Kidney epithelial cell (primary cell): ENCODE data around the gene PAXX. TPM values are rescaled to one million over a fixed set of nuclear protein-coding genes. Genes with fewer than 3 reads are reported as not detected.

Source experiments
- DNase-seq: peaks from one replicate; pipeline ENCODE4 v3.0.0-alpha.2; 2010; ENCODE audit warnings: low read depth
- H3K27me3 ChIP-seq: 2 replicates; pipeline ENCODE4 v1.6.0; 2011; ENCODE audit warnings: low read length; ENCODE audit not compliant: control insufficient read depth, insufficient read depth
- H3K36me3 ChIP-seq: 2 replicates; pipeline ENCODE4 v1.5.1; 2011; ENCODE audit warnings: low read length; ENCODE audit not compliant: control insufficient read depth, insufficient read depth
- H3K4me3 ChIP-seq: 2 replicates; pipeline ENCODE4 v1.5.1; 2011; ENCODE audit warnings: low read depth, mild to moderate bottlenecking, control low read depth, low read length
- total RNA-seq: library from RNA; depleted of rRNA; stranded (reverse); fragments of >200 nt; gene quantifications from 2 replicates; pipeline ENCODE4 v1.2.3, GENCODE V29; 2015
- TF ChIP-seq, protein P1 (sequence below): IDR thresholded peaks from 2 replicates; pipeline ENCODE4 v1.5.1; 2011; ENCODE audit warnings: mild to moderate bottlenecking, moderate library complexity, low read length, control low read depth, inconsistent platforms; ENCODE audit not compliant: insufficient read depth, poor library complexity, severe bottlenecking

The PAXX gene
- total RNA-seq, 1 donor from 2014 or later, result 46.8 TPM

DNA sequence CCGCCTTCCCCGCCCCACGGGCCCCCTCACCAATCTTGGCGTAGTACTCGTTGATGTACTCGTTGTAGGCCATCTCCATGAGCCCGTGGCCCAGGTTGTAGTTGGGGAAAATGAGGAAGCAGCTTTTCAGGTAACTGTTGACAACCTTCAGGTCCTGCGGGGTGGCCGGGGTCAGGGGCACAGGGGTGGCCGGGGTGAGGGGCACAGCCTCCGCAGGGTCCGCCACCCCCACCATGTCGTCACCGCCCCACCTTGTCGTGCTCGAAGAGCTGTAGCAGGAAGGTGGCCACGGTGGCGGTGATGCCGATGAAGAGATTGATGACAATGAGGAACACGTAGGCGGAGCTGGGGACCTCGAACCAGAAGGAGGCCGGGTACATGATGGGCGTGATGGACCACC is 18.9 kb downstream of the PAXX start:
- Histone ChIP-seq H3K4me3 (no peak overlapping the region), H3K36me3 (no peaks in the 10 kb centered on the region), H3K27me3 (no peaks in the 10 kb centered on the region)
- no peak for DNase-seq
- TF ChIP-seq, protein P1, sequence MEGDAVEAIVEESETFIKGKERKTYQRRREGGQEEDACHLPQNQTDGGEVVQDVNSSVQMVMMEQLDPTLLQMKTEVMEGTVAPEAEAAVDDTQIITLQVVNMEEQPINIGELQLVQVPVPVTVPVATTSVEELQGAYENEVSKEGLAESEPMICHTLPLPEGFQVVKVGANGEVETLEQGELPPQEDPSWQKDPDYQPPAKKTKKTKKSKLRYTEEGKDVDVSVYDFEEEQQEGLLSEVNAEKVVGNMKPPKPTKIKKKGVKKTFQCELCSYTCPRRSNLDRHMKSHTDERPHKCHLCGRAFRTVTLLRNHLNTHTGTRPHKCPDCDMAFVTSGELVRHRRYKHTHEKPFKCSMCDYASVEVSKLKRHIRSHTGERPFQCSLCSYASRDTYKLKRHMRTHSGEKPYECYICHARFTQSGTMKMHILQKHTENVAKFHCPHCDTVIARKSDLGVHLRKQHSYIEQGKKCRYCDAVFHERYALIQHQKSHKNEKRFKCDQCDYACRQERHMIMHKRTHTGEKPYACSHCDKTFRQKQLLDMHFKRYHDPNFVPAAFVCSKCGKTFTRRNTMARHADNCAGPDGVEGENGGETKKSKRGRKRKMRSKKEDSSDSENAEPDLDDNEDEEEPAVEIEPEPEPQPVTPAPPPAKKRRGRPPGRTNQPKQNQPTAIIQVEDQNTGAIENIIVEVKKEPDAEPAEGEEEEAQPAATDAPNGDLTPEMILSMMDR, result no peak

DNA sequence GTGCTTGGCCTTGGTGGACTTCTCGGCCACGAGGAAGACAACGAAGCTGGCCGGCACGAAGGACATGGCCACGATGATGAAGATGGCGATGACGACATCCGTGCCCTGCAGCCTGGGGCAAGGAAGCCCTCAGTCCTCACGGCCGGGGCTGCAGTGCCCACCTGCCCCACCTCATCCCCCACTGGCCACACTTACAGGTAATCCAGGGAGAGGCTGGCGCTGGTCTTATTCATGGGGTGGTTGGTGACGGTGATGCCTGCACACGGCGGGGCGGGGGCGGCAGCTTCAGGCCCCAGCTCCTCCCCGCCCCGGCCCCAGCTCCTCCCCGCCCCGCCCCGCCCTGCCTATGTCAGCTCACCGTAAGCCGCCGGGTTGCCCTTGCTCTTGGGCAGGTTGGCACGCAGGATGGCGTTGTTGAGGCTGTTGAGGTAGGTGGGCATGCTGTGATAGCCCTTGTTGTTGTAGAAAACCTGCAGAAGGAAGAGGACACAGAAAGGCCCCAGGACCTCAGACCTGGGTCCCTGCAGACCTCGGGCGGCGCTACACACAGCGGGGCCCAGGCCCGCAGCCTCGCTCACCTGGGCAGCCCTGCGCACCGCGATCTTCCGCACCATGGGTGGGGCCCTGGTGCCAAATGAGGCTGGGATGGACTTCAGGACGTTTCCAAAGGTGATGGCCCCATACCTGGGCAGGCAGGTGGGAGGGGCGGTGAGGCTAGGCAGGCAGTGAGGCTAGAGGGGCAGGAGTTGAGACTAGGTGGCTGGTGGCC is 19.9 kb downstream of the PAXX start:
- no peaks in the 10 kb centered on the region for H3K27me3 ChIP-seq
- TF ChIP-seq, protein P1, result no peak
- H3K36me3 ChIP-seq, result no peaks in the 10 kb centered on the region
- H3K4me3 ChIP-seq, result no peak overlapping the region
- no peak for DNase-seq

DNA sequence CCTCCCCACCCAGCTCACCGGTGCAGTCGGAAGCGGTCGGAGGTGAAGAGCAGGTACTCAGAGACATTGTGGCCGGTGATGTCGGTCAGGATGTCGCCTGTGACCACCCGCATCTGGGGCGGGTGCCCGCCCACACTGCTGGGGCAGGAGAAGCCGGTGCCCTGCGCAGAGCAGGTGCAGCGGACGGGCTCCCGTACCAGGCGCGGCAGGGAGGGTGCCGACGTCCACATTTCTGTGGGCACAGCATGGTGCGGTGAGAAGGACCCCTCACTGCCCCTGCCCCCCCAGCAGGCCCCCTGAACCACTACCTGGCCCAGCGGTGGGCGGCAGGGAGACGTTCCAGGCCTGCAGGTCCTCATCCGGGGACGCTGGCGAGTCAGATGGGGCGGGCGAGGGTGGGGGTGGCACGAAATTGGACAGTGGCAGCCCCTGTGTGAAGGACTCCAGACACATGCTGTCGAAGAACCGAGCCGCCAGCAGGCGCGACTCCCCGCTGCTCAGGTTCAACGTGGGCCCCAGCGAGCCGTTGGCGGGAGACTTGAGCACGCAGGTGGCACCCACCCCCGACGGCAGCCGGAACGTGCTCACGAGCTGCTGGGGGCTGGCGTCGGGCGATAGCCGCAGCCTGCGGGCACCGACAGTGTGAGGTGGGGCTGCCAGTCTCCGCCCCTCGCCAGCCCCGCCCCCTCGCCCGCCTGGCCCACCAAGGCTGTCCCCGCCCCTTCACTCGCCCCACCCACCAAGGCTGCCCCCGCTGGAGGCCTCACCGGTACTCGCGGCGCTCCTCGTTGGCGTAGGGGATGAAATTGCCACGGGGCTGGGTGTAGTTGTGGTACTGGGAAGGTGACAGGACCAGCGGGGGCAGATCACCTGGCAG is 20.7 kb downstream of the PAXX start:
- Histone ChIP-seq H3K27me3 (no peaks in the 10 kb centered on the region), H3K36me3 (no peaks in the 10 kb centered on the region), H3K4me3 (no peak overlapping the region)
- TF ChIP-seq, protein P1, result no peak
- DNase-seq, result no peak

DNA sequence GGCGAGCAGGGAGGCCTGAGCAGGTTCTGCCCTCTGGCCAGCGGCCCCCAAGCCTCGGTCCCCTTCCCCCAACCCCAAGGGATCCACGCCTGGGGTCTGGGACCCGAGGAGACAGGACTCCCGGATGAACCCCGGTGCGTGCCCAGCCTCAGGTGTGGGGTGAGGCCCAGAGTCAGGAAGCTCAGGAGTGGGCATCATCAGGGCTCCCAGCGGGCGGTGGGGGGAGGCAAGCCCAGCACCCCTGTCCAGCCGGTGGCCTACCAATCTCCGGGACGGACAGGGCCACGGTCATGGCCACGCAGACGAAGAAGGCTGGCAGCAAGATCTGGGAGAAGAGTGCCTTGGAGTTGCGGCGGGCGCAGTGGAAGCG is 21.3 kb downstream of the PAXX start:
- no peak for DNase-seq
- Histone ChIP-seq H3K4me3 (no peak overlapping the region), H3K36me3 (no peaks in the 10 kb centered on the region), H3K27me3 (no peaks in the 10 kb centered on the region)
- TF ChIP-seq, protein P1, result no peak

DNA sequence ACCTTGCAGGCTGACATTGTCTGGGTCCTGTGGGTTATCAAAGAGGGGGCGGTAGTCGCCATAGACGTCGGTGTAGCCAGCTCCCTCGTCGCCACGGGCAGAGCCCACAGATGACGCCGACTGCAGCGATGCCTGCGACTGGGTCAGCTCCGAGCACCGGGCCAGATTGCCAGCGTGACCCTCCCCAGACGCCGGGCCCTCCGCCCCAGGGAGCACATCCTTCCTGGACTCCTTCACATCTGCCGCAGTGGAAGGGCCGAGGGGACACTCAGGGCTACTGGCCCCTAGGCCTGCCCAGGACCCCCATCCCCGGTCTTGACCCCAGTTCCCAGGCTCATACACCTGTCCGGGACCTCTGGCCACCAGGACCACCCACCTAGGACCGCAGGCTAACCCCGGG is 21.9 kb downstream of the PAXX start:
- TF ChIP-seq, protein P1, result no peak
- no peaks in the 10 kb centered on the region for H3K27me3 ChIP-seq
- H3K36me3 ChIP-seq, result no peaks in the 10 kb centered on the region
- DNase-seq, result no peak
- no peak overlapping the region for H3K4me3 ChIP-seq
